GM12891 (cell line): ENCODE data around the gene AHCYL2.
A peak's percentile ranks its signal among the peaks of the same experiment; 100 is the strongest.
"Not testable (repeated sequence)": the region's sequence is repeated elsewhere in the genome, so short reads cannot be mapped to it uniquely, and the experiment has no call there.

Experiments used
- DNase-seq: peaks from one replicate; pipeline ENCODE4 v3.0.0; 2011; ENCODE audit warnings: low spot score; ENCODE audit not compliant: insufficient read length
- FAIRE-seq: peaks from 2 replicates; lab custom pipeline; 2011; peaks lifted over from hg19 to GRCh38; lab: Jason Lieb, UNC
- PAX5 ChIP-seq: IDR thresholded peaks from 2 replicates; pipeline ENCODE4 v1.6.1; 2011; ENCODE audit warnings: low read length, moderate library complexity, mild to moderate bottlenecking; ENCODE audit not compliant: insufficient read depth, severe bottlenecking
- POLR2A ChIP-seq: IDR thresholded peaks from 2 replicates; pipeline ENCODE4 v1.6.1; 2011; ENCODE audit warnings: low read depth, low read length, control low read depth
- POLR2AphosphoS5 ChIP-seq: IDR thresholded peaks from 2 replicates; pipeline ENCODE4 v1.6.1; 2011; ENCODE audit warnings: low read depth, low read length, control low read depth
- POU2F2 ChIP-seq: IDR thresholded peaks from 2 replicates; pipeline ENCODE4 v1.6.1; 2011; ENCODE audit warnings: low read depth, mild to moderate bottlenecking, control low read depth, low read length, moderate library complexity
- SPI1 ChIP-seq: IDR thresholded peaks from 2 replicates; pipeline ENCODE4 v1.6.1; 2011; ENCODE audit warnings: low read depth, low read length, control low read depth
- TAF1 ChIP-seq: IDR thresholded peaks from 2 replicates; pipeline ENCODE4 v1.6.1; 2011; ENCODE audit warnings: low read depth, low read length, control low read depth

The AHCYL2 gene

GRCh38 chr7:129283936-129284335, 59.1 kb downstream of the AHCYL2 start:
- TF ChIP-seq TAF1 (no peak), PAX5 (no peak), POLR2AphosphoS5 (no peak), POLR2A (no peak), POU2F2 (no peak), SPI1 (no peak)
- DNase-seq (no peak), FAIRE-seq (no peak)

GRCh38 chr7:129285111-129285510, 60.3 kb downstream of the AHCYL2 start:
- FAIRE-seq (no peak), DNase-seq (no peak)
- TF ChIP-seq TAF1 = no peak
- TF ChIP-seq POU2F2 = no peak
- no peak for TF ChIP-seq SPI1
- no peak for TF ChIP-seq PAX5
- no peak for TF ChIP-seq POLR2AphosphoS5
- TF ChIP-seq POLR2A = no peak

GRCh38 chr7:129292861-129293260, 68.0 kb downstream of the AHCYL2 start:
- no peak for TF ChIP-seq TAF1
- no peak for TF ChIP-seq POLR2AphosphoS5
- no peak for TF ChIP-seq PAX5
- DNase-seq (no peak), FAIRE-seq (no peak)

- DNase-seq (no peak), FAIRE-seq (no peak)
- TF ChIP-seq POU2F2 (no peak), PAX5 (no peak), POLR2A (no peak), SPI1 (no peak), TAF1 (no peak), POLR2AphosphoS5 (no peak)
These were observed 70.2 kb downstream of the AHCYL2 start for GRCh38 chr7:129295015-129295423.

GRCh38 chr7:129298268-129298893, 73.6 kb downstream of the AHCYL2 start:
- peak; percentile 50 for FAIRE-seq
- DNase-seq = peak; percentile 15
- TF ChIP-seq PAX5 (no peak), SPI1 (no peak), POLR2AphosphoS5 (no peak), TAF1 (no peak), POU2F2 (no peak), POLR2A (no peak)

- TF ChIP-seq PAX5 = no peak
- TF ChIP-seq TAF1 = no peak
- no peak for TF ChIP-seq SPI1
- TF ChIP-seq POU2F2 = no peak
- no peak for TF ChIP-seq POLR2AphosphoS5
- no peak for TF ChIP-seq POLR2A
- DNase-seq (no peak), FAIRE-seq (no peak)
These were observed 75.1 kb downstream of the AHCYL2 start for GRCh38 chr7:129299889-129300288.

- not testable (repeated sequence) for DNase-seq, FAIRE-seq
These were observed 75.5 kb downstream of the AHCYL2 start for GRCh38 chr7:129300299-129300698.

GRCh38 chr7:129307592-129307991, 82.8 kb downstream of the AHCYL2 start:
- no peak for TF ChIP-seq TAF1
- no peak for TF ChIP-seq PAX5
- TF ChIP-seq SPI1 = no peak
- TF ChIP-seq POLR2A = no peak
- TF ChIP-seq POU2F2 = no peak

GRCh38 chr7:129308047-129308446, 83.2 kb downstream of the AHCYL2 start:
- DNase-seq (no peak), FAIRE-seq (no peak)
- TF ChIP-seq POLR2A (no peak), PAX5 (no peak), POLR2AphosphoS5 (no peak), TAF1 (no peak), SPI1 (no peak), POU2F2 (no peak)

More at GRCh38 chr7:129307592-129307991, 82.8 kb downstream of the AHCYL2 start:
- DNase-seq (no peak), FAIRE-seq (no peak)

GRCh38 chr7:129311429-129311828, 86.6 kb downstream of the AHCYL2 start:
- DNase-seq = no peak
- TF ChIP-seq POLR2A (no peak), TAF1 (no peak), POLR2AphosphoS5 (no peak), PAX5 (no peak), POU2F2 (no peak)
- FAIRE-seq = no peak

- no peak for TF ChIP-seq POU2F2
- no peak for TF ChIP-seq POLR2A
- TF ChIP-seq SPI1 = no peak
- no peak for TF ChIP-seq PAX5
- no peak for TF ChIP-seq TAF1
- no peak for TF ChIP-seq POLR2AphosphoS5
- no peak for DNase-seq
These were observed 88.5 kb downstream of the AHCYL2 start for GRCh38 chr7:129313282-129313681.

More at GRCh38 chr7:129313282-129313681, 88.5 kb downstream of the AHCYL2 start:
- FAIRE-seq = no peak
